GM21390 (cell line): ENCODE measurements around the gene ARHGAP6.

Experiments used
- ATAC-seq: cut with Tn5 transposase; IDR thresholded peaks from one replicate; pipeline ENCODE4 v1.9.1; 2021; ENCODE audit not compliant: unreplicated experiment

The ARHGAP6 gene

DNA sequence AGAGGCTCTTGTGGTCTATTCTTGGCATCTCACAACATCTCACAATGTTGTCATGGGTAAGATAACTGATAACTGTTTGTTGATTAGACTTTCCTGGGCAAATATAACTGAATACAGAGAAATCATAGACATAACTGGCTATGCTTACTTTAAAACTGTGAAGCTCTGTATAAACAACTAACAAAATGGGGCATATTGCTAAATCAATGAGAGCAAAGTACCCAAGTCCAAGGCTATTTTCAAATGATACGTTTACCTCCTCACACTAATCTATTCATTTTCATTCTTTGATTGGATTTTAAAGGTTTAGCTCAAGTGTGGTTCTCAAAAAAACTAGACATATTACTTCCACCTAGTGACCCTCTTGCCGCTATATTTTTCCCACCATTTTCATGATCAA is 333.9 kb downstream of the ARHGAP6 start:
- no peak for ATAC-seq

DNA sequence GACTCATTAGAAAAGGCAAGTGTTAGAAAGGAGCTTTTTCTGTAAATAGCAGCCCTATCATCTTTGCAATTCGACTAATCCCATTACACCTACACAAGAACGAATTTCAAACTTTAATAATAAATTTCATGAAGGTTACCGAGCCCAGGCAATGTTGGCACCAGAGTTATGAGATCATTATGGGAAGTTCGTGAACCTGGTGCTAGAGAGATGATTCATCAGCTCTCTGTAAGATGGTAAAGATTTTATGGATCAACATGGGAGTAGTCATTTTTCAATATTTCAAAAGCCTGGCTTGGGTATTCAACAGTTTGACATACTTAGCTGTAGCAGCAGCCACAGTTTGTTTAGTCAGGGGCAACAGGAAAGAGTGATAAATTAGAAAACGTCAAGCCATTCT is 336.7 kb downstream of the ARHGAP6 start:
- no peak for ATAC-seq

DNA sequence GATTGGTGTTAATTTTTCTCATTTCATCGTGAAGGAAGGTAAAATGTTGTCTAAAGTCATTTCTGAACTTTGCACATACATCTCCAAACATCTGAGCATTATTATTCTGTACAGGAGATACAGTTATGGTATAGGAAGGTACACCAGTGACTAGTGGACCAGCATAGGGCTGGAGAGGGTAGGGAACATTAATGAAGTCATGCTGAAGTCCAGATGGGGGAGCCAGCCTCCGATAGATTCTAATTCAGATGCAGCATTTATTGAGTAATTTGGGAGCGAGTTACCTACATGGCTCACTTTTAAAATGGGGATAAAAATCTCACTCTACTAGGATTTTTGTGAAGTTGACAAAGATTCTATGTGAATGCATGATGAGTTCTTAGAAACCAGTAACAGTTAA is 337.6 kb downstream of the ARHGAP6 start:
- no peak for ATAC-seq

DNA sequence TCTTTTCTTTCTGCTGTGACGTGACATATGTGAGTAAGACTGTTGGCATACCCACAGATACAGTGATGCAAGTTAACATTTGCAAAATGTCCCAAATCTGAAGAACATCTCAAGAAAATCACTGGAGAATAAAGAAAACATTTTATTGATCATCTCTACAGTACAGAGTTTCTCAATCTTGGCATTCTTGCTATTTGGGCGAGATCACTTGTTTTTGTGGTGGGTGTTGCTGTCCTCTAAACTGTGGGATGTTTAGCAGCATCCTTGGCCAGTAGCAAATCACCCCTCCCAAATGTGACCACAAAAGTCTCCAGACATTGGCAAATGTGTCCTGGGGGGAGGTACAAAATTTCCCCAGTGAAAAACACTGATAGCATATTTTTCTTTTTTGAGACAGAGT is 343.7 kb downstream of the ARHGAP6 start:
- no peak for ATAC-seq

DNA sequence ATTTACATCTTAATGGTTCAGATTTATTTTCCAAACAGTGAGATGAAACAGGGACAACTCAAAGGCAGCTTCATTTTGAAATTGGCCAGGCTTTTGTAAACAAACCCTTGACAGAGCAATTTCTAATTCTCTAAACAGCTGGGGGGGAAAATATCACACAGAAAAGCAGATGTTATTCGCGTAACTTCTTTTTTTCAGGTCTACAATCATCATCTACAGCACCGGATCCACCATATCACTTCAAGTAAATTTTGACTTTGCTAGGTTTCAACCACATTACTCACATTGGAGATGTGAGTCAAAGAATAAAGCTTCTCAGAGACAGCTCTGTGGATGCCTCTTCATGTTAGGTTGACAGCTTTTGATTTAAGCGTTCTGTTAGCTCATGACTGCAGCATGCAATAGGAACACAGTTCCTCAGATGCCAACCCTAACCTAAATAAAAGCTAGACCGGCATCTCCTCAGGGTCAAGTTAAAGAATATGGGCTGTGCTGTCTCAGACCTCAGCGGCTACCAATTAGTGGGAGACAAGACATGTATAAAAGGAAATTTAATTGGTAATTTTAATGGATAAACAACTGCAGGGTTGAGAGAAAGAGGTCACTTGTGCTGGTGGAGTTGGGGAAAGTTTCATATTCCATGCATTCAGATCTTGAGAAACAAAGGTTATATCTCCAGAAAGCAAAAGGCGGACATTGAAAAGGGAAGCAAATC is 345.8 kb downstream of the ARHGAP6 start:
- ATAC-seq, result no peak

DNA sequence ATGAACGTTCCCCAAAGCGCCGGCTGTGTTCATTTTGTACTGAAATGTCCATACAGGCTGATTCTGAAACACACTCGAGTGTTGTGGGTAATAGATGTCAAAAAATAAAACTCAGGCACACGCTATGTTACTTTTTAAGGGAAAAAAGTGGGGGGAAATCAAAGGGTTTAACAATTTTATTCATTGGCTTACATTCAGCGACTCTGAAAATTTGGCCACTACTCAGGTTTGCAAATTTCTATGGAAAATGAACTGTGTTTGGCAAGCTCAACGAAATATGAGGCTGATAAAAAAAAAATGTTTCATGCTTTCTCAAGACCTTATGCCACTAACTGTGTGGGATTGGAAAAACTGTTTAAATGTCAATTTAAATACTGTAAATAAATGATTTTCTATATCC is 354.0 kb downstream of the ARHGAP6 start:
- no peak for ATAC-seq

DNA sequence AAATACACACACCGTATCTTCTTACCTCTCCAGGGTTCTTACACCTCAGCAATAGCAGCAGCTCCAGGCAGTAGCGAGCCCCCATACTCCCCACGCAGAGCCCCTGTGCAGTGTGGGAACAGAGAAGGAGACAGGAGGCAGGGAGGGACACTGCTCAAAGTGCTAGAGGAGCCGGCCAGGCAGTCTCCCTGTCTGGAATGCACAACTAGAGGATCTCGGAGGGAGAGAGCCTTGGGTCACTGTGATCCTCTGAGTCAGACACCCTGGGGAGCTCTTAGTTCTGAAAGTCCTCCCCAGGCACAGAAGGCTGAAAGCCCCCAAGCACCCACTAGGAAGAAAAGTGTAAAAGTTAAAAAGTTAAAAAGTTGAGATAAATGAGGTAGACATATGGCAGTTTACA is 356.5 kb downstream of the ARHGAP6 start:
- ATAC-seq, result no peak

DNA sequence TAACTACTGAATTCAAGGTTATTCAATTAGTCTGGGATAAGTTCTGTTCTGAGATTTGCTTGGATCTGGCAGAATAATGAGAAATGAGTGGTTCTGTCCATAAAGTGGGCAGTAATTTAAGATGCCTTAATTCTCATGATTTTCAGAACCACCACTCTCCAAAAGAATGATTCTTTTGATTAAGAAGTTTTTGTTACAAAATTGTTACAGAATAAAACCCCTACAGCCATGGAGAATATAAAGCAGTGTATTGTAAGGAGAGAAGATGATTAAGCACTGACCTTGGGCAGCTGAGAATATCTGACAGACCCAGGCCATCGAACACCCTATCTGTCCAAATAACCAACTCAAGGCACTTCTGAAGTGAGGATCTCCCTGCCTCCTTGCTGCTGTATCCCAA is 360.1 kb downstream of the ARHGAP6 start:
- no peak for ATAC-seq

DNA sequence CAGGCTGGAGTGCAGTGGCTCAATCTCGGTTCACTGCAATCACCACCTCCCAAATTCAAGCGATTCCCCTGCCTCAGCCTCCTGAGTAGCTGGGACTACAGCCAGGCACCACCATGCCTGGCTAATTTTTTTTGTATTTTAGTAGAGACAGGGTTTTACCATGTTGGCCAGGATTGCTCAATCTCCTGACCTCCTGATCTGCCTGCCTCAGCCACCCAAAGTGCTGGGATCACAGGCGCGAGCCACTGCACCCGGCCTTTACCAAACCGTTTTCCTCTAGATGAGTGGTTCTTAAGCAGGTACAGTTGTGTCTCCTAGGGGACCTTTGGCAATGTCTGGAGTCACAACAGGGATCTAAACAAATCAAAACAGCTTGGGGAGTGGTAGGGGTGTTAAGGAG is 360.9 kb downstream of the ARHGAP6 start:
- no peak for ATAC-seq

DNA sequence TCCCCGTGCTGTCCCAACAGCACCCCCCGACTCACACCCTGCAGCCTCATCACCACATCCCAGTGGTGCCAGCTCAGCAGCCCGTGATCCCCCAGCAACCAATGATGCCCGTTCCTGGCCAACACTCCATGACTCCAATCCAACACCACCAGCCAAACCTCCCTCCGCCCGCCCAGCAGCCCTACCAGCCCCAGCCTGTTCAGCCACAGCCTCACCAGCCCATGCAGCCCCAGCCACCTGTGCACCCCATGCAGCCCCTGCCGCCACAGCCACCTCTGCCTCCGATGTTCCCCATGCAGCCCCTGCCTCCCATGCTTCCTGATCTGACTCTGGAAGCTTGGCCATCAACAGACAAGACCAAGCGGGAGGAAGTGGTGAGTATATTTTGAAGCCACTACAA is 367.1 kb downstream of the ARHGAP6 start:
- ATAC-seq, result no peak

DNA sequence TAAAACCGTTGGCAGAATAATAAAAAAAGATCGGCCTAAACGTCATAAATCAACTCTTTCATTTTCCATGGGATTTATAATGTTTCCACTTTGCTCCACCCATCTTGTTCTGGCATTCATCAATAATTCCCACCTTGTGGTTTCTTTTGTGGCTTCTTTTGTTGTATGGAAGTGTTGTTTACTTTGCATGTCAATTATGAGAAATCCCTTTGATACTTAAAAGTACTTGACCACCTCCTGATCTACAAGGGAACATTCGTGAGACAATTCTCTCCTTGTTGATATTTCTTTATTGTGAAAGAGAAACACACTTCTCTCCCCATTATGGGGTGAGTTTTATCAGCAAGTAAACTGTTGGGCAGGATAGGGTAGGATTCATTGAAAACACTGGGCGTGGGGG is 369.7 kb downstream of the ARHGAP6 start:
- no peak for ATAC-seq

DNA sequence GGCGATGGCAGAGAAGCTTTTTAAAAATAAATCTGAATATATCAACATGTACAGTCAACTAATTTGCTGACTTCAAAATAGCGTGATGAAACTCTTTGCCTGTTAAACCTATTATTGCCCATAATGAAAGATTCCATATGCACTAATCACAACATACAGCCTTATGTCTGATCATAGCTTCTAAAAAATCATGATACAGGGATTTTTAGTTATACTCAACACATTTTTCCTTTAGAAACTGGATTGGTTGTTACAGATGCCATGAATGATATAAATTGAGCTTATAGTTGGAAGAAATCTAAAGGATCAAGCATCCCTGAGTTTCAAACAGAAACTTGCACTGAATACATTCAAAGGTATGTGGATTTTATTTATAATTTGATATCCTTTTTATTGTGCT is 372.6 kb downstream of the ARHGAP6 start, which contains the start of gene AMELX:
Gene AMELX (plus strand): TSS at position 301 of the 400 bp plus-strand sequence. CDS start 1,376 bp downstream, outside the sequence.
- no peak for ATAC-seq

DNA sequence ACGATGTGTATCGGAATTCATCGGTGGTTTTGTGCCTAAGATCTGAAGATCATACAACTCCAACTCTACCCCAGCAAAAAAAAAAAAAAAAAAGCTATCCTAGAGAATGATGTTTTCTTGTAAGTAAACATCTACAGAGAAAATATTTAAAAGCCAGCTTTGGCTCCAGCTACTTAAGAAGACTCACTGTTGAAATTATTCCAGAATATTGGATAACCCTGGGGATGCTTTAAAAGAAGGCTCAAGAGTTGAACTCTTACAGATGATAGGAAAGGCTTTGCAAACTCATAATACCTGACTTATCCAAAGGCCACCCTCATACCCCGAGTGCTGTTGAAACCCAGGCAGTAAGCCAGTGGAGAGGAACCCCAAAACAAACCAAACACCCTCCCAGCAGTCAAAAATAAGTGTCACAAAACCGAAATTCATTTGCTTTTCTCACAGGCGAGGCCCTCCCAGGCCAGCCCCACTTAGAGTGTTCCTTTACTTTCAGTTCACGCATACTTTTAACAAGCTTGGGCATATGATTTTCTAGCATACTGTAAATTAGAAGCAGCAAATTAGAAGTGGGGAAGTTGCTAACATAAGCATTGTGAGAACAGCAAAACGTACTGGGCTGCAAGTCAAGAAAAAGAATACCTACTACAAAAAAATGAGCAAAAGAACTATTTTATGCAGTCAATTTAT is 375.2 kb downstream of the ARHGAP6 start:
- no peak for ATAC-seq

DNA sequence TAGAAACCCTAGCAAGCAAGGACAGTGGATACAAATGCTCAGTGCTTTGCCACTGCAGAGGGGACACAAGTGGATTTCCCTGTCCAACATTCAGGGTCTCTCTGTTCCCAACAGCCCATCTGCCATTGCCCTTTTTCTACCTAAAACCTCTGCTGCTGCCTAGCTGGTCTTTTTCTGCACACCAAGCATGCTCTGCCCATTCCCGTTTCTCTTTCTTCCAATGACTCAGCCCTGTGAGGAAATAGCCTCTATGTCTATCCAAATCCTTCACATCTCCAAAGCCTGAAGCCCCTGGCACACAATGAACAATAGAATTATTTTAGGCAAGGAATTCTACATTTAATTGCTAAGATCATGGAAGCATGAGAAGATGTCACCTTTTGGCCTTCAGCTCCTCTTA is 378.2 kb downstream of the ARHGAP6 start:
- ATAC-seq, result no peak

DNA sequence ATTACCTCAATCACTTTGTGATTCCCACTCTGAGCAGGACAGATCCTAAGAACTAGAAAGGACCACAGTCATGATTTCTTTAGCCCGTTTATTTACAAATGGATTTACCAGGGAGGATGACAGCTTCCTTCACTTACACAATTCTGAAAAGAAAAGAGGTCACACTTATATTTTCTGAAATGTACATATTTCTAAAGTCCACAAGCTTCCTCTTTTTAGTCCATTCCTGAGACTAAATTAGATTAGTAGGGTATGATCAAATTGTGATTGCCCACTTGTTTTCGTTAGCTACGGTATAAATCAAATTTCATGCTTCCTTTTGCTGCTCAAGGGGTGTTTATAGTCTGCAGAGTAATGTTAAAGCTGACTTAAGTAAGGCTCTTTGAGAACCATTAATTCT is 380.1 kb downstream of the ARHGAP6 start:
- no peak for ATAC-seq

DNA sequence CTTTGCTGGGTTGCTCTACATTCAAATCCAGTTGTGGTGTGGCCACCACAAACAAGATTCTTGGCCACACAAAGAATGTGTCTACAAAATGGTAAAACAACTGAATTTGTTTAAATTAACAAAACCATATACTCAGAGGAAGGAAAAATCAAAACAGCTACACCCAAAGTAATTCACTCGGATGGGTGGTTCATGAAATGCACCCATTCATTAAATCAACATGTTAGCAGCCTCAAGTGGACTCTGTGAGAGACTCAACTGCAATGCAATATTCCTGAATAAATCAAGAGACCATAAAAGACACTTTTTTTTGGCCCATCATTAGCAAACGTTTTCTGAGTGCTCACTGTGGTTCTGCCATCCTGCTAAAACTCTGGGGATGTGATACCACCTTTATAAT is 383.7 kb downstream of the ARHGAP6 start:
- ATAC-seq, result no peak

DNA sequence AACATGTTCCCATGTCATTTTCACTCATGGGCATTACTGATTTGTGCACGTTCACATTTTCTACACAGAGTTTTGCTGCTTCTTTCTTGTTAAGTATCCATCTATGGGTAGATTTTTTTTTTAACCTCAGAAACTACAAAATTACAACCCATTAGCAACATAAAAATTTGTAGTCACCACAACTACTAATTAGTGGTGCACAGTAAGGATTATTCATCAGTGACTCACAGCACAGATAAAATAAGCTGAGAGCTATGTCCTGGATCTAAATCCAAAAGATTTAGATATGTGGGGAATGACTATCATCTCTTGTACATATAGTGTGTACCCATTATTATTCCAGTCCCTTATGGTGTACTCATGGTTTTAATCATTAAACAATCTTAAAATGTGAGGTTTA is 392.2 kb downstream of the ARHGAP6 start:
- no peak for ATAC-seq

DNA sequence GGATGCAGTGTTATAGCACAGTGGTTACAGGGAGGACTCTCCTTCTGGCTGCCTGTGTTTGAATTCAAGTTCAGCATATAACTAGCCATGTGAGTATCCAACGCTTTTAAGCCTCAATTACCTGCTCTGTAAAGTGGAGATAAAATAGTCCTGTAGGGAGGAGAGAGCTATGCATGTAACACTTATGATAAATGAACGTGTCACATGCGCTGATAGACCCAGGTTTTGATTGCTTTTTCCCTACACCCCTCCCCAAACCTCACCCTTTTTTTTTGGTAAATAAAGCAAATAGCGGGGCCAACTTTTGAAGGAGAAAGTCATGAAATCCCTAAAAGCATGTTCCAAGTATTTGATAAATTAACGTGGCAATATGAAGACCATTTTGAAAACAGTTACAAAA is 392.9 kb downstream of the ARHGAP6 start:
- ATAC-seq, result no peak

DNA sequence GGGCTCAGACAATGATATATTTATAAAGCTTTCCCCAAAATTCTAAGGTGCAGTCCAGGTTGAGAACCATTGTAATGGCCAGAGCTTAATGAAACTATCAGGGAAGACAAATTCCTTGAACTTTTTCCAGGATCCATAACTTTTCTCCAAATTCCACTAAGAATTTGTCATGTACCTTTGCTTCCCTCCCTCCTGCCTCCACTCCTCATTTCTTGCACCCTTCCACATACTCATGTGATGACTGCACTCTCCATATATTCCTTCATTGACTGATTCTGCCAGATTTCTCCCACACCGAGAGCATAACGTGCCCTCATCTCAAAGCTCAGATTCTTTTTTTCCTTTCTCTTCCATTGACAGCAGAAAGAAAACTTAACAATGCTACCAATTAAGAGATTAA is 393.4 kb downstream of the ARHGAP6 start:
- ATAC-seq, result no peak

DNA sequence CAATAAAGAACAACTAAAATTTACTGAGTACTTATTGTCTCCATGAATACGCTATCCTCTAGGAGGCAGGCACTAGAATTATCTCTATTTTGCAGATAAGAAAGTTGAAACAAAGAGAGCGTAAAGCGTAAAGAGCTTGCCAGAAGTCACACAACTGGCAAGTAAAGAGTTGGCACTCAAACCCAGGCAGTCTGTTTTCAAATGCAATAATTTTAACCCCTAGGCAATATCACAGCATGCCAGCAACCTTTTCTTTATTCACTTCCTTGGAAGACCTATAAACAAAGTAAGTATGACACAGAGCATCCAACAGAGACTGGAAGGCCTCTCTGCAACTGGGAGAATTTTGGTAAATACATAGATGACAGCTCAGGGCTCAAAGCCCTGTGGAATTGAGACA is 395.7 kb downstream of the ARHGAP6 start:
- no peak for ATAC-seq

DNA sequence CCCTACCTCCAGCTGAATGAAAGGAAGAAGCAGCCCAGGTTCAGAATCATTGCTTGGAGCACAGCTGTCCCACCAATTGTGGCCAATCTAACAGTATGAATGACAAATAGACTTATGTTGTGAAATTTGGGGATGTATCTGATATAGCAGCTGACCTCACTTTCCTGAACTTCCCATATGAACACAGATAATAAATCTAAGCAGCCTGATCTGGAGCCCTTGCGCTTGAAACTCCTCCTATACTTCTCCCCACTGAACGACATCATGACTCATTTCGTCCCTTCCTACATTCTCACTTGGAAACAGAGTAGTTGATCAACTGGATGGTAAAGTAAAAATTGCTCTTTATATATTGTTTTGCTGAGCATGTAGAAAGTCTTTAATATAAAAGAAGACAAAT is 396.7 kb downstream of the ARHGAP6 start:
- ATAC-seq, result no peak

DNA sequence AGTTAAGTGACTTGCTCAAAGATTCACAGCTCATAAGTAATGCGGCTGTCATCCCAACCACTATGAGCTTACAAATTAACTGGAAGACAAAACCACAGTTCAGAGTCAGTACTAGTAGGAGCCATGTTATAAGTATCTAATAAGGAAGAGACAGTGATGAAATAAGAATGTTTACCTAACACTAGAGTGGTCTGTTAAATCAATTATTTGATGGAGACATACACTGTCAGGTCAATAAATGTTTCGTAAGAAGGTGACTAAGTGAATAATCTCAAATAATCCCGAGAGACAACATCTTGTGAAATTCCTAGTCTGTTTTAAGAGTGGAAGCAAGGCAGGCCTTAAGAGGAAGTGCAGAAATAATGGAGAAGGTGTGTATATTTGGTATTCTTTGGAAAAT is 398.3 kb downstream of the ARHGAP6 start:
- ATAC-seq, result no peak

DNA sequence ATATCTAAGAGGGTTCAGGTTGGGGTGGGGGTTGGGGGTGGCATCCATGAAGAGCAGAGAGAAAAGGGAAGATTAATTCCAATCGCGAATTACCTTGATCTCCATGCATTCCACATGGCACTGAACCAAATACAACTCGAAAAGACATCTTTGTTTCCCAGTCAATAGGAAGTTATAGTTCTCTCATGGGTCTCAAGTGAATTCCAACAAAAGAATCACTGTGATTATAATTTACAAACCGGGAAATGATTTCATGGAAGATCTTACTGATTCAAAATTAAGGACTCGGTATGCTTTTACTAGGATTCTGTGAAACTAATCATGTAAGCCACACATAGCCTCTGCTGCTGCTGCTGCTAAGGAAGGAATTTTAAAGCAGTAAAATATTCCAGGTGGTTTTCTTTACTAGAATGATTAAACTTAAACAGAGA is 399.1 kb downstream of the ARHGAP6 start:
- no peak for ATAC-seq
